Measurements from ENCODE around the gene SHISA4.

DNA sequence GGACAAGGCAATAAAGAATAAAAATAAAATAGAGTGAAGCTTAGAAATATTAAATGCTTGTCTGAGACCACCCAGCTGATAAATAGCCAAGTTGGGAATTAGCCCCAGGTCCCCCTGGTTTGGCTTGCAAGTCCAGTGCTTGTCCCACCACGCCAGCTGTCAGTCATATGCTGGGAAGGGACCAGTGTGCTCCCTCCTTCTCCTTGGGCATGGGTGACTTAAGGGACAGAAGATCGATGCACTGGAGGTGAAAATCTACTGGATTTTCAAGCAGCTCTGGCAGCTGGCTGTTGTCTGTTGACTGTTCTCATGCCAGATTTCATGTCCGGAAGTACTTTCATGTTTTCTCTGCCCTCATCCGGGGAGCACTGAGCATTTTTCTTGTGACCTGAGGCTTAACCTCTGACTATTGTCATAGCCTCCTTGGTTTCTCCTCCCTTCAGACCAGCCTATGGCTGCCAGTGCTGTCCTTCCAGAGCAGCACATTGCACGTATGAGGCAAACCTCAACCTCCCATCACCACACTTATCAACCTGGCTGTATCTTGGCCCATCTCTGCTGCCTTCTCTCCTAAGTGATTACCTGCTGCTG is 45.2 kb downstream of the SHISA4 start:
- TF ChIP-seq, protein P1, sequence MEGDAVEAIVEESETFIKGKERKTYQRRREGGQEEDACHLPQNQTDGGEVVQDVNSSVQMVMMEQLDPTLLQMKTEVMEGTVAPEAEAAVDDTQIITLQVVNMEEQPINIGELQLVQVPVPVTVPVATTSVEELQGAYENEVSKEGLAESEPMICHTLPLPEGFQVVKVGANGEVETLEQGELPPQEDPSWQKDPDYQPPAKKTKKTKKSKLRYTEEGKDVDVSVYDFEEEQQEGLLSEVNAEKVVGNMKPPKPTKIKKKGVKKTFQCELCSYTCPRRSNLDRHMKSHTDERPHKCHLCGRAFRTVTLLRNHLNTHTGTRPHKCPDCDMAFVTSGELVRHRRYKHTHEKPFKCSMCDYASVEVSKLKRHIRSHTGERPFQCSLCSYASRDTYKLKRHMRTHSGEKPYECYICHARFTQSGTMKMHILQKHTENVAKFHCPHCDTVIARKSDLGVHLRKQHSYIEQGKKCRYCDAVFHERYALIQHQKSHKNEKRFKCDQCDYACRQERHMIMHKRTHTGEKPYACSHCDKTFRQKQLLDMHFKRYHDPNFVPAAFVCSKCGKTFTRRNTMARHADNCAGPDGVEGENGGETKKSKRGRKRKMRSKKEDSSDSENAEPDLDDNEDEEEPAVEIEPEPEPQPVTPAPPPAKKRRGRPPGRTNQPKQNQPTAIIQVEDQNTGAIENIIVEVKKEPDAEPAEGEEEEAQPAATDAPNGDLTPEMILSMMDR (IDR thresholded peaks at IDR 0.05), result no peak
- TF ChIP-seq EZH2 (IDR thresholded peaks at IDR 0.05), result no peak

All from neural progenitor cell (in vitro differentiated cells).